Activated CD4-positive, alpha-beta T cell treated with anti-CD3 and anti-CD28 coated beads, Interleukin-2, amount 50 U/mL, for 1 hour (primary cell): Measurements from ENCODE around the gene ADD1.

Experiments
- DNase-seq: peaks from one replicate; pipeline ENCODE4 v3.0.0-alpha.2; 2020

The ADD1 gene

DNA sequence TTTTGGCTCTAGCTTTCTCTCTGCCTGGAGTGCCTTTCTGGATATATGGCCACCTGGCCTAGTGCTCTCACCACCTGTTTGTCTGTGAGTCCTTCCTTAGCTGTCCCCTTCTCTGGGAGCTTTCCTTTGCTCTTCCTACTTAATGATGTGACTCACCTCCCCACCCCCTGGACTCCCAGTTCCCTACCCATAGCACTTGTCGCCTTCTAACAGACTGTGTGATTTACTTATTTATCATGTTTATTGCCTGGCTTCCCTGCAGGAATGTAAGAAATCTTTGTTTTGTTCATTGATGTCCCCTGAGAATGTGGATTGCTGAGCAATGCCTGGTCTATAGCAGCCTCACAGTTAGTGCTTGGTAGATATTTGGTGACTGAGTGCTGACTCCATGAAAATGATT, 18.9 kb downstream of the ADD1 start:
- no peak for DNase-seq

DNA sequence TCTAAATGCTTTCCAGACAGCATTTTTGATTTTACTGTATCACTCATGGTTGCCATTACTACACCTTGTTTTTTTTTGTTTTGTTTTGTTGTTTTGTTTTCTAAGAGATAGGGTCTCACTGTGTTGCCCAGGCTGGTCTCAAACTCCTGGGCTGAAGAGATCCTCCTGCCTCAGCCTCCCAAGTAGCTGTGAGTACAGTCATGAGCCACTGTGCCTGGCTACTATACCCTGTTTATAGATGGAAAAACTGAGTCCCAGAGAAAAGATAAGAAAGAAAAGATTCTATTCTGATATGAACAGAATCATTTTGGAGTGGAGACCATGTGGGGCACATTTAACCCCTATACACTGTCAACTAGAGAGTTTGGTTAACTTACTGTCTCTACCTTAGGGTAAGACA, 20.0 kb downstream of the ADD1 start:
- DNase-seq, result no peak

DNA sequence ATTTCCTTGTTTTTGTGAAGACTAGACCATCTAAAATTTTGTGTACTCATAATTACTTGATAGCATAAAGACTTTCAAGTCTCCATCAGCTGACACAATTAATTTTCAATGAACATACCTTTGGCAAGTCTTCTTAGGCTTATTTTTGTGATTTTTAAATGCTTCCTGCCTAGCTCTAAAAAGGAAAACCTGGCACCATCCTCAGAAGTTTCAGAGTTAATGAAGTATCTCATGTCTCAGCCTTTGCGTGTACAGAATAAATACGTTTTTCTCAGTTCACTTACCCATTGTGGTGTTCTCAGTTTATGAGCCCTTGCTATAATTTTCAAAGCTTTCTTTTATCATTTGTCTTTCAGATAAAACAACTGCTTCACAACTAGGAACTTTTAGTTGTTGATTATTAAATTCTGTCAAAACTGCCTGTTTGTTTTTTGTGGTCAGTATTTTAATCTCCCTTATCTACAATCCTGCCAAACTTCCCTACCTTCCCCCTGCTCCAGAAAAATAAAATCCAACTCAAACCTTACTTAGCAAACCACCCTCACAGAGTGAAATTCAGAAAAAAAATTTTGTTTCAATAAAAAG, 21.6 kb downstream of the ADD1 start:
- no peak for DNase-seq

DNA sequence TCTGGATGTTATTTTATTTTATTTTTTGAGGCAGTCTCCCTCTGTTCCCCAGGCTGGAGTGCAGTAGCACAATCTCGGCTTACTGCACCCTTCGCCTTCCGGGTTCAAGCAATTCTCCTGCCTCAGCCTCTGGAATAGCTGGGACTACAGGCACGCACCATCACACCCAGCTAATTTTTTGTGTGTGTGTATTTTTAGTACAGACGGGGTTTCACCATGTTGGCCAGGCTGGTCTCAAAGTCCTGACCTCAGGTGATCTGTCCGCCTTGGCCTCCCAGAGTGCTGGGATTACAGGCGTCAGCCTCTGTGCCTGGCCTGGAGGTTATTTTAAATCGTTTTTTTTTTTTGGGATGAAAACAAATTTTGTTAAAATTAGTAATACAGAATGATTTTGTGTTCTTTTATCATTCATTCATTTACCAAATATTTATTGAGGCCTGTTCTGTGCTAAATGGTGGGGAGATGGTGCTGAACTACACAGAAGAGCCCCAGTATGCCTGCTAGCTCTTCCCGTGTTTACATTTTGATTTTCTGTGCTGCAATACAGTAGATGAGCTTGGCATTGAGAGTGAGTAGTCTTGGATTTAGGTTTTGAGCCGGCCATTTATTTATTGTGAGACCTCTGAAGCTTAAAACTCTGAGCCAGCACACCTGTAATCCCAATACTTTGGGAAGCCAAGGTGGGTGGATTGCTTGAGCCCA, 22.7 kb downstream of the ADD1 start:
- no peak for DNase-seq

DNA sequence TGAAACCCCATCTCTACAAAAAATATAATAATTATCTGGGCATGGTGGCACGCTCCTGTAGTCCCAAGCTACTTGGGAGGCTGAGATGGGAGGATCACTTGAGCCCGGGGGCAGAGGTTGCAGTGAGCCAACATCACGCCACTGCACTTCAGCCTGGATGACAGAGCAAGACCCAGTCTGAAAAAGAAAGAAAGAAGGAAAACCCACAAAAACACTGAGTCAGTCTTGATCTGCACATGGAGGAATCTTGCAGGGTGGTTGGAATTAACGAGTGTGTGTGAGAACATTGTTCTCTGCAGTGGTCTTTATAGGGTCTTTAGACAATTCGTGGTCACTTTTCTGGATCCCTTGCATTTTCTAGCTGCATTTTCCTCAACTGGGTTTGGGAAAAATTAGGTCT, 23.2 kb downstream of the ADD1 start:
- no peak for DNase-seq

DNA sequence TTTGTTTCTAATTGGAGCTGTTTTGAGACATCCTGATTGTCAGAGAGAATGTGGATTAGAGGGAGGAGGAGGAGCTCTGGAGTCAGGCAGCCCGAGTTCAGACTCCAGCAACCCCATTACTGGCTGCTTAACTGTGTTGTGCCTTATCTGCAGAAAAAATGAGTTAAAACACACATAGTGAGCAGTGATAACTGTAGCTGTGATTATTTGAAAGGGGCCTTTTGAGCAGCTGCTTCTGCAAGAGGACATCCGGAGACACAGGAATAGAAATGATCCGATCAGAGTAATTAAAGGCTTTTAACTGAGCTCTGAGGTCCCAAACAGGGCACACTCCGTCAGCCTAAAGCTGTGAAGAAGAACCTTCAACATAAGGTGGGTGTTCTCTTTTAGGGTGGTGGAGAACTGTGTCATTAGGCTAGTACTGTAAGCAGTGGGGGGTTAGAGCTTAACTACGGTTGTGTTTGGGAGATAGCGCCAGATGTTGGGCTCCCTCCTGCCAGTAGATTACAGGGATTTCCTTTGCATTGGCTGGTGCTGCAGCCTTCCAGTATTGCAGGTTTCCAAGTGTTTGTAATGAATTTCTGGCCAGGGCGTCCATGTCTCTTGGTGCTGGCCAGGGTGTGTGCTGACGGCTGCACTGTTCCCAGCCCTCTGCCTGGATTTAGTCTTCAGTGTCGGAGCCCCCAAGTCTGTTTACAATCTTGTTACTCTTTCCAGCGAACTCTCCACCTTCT, 24.3 kb downstream of the ADD1 start:
- DNase-seq, result no peak

DNA sequence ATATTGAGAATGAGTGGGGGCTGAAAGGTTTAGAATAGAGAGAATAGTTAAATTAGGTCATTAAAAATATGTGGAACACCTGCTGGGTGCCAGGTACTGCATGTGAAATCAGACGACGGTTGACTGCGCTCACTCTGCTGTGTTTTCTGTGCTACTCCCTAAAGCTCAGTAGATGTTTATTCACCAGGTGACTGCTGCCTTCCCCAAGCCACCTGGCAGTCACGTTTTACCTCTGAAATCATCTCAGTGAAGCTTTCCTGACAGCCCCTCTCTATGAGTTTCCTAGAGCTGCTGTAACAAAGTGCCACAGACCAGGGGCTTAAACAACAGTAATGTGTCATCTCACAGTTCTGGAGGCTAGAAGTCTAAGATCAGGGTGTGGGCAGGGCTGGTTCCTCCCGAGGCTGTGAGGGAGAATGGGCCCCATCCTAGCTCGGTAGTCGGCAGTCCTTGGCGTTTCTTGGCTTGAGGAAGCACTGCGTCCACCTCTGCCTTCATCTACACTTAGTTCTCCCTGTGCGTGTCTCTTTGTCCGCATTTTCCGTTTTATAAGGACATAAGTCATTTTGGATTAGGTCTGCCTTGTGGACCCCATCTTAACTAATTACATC, 25.3 kb downstream of the ADD1 start:
- DNase-seq, result no peak

DNA sequence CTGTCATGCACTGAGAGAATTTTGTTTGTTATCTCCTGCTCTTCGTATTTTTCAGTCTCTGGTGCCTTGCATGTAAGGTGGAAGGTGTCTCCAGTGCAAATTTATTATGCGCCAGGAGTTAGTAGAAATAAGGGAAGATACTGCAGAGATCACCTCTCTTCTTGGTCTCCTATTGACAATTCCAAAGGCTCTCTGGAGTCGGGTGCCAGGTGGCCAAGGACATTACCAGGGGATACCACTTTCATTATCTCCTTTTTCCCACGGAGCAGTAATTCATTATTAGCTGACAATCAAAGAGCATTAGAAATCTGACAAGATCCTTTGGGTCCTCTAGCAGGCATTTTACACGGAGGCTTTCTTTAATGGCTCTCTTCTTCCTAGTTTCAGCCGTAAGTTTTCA, 26.0 kb downstream of the ADD1 start:
- no peak for DNase-seq

DNA sequence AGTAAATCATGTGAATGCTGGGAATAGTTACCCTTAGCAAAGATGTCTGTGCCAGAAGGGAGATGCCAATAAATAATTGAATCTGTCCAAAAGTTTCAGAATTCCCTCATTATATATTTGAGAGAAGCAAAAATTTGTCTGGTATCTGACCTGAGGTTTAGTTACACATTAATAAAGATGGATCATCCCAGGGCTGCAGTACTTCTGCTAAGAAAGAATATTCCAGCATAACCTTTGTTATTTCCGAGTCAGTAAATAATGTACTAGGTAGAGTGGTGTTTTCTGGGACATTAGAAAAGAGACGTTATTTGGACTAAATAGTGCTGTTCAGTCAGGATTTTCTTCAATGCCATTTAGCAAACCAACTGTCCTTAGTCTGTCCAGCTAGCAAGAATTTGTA, 26.4 kb downstream of the ADD1 start:
- DNase-seq, result no peak

DNA sequence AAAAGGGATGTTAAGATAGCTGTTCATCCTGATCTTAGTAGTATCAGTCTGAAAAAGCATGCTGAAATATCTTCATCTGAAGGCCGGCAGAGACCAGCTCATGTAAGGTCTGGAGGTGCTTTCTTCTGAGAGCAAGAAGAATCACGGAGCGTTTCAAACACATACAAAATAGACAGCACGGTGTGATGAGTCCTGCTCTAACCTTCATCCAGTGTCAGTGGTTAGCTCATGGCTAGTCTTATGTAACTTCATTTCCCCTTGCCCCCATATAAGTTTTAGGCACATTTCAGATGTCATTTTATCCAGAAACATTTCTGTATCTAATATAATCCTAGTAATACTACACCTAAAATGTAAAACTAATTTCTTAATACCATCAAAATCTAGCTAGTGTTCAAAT, 27.8 kb downstream of the ADD1 start:
- no peak for DNase-seq

DNA sequence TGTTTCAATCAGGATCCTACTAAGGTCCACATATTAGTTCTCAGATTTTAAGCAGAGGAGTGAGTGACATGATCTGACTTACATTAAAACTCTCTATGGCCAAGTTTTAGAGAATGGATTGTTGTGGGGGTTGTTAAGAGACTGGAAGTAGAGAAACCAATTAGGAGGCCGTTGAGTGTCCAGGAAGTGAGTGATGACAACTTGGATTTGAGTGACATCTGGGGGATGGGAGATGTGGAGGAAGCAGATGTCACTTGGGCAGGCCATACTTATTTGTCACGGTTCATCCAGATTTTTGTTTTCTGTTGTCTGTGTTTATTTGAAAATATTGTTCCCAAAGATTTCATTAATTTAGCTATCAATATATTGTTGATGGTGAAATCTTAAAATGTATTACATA, 28.3 kb downstream of the ADD1 start:
- no peak for DNase-seq

DNA sequence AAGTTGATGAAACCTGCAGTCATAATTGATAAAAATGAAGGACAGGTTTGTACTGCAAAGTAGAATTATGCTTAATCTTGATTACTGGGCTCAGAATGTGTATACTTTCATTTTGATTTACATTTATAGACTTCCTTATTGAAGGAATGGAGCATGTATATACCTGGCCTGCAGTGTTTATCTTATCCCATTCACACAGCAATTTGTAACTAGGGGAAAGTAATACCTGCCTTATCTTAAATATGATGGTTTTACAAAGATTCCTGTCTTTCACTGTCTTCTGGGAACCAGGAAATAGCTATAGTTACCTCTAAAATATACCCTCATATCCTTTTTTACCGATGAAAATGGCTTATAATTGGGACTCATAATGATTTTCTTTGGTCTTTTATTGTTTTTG, 29.7 kb downstream of the ADD1 start:
- no peak for DNase-seq

DNA sequence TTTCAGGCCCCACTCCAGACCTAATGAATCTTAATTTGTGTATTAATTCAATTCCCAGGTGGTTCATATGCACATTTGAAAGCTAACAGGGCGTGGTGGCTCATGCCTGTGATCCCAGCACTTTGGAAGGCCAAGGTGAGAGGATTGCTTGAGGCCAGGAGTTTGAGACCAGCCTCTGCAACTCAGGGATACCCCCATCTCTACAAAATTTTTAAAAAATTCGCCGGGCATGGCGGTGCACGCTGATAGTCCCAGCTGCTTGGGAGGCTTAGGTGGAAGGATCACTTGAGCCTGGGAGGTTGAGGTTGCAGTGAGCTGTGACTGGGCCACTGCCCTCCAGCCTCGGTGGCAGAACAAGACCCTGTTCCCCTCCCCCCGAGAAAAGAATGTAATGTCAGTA, 31.2 kb downstream of the ADD1 start:
- DNase-seq, result no peak

DNA sequence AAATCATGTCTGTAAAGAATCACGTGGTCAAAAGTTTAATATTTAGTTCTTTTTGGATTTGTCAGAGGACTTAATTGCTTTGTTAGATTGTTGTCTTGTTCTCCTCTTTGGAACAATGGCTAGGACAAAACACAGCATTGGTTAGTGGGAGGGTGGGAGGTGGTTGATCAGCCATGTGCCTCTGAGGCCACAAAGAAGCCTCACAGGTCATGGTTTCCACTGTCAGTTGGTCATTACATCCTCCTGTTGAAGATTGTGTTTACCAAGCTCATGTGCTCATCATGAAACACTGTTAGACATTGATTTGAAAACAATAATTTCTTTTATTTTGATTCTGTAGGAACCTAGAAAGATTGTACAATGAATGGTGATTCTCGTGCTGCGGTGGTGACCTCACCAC, 31.9 kb downstream of the ADD1 start:
- no peak for DNase-seq

DNA sequence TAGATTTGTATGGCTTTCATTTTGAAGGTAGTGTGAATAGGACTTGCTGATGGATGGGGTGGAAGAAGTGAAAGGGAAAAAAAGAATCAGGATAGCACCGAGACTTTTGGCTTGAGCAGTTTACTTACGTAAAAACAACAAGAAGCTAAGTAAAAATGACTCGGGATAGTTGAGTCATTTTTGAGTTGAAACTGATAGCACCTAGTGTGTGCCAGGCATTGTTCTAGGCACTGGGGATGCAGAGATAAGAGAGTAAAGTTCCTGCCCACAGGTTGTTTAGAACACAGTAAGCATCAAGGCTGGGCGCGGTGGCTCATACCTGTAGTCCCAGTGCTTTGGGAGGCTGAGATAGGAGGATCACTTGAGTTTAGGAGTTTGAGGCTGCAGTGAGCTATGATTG, 34.7 kb downstream of the ADD1 start:
- DNase-seq, result no peak

DNA sequence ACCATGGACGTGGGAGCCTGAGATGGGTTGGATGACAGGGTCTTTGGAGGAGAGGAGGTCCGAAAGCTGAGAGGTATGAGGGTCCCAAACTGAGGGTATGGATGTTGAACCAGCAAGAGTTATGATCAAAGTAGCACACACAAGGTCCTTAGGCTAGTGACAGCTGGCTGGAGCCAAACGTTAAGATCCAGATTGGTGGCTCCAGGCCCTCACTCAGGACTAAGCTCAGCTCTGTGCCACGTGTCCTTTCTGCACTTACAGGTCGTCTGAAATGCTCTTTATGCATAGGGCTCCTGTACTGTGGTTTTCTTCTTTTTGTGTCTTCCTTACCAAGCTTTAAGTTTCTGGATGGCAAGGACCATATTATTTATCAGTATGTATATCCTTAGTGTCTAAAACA, 35.4 kb downstream of the ADD1 start:
- DNase-seq, result no peak

DNA sequence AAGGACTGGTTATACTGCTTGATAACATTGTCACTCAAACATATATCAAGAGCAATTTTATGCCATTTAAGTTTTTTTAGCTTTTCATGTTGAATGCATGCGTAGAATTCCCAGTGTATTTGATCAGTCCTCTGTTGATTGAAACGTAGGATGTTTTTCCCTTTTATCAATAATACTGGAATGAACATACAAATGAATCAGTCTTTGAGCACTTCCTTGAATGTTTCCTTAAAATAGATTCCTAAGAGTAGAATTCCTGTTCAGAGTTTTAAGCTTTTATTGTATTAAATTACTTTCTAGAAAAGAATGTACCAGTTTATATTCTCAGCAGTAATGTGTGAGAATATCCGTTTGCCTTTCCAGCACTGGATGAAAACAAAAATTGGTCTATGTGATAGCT, 37.8 kb downstream of the ADD1 start:
- DNase-seq, result no peak

DNA sequence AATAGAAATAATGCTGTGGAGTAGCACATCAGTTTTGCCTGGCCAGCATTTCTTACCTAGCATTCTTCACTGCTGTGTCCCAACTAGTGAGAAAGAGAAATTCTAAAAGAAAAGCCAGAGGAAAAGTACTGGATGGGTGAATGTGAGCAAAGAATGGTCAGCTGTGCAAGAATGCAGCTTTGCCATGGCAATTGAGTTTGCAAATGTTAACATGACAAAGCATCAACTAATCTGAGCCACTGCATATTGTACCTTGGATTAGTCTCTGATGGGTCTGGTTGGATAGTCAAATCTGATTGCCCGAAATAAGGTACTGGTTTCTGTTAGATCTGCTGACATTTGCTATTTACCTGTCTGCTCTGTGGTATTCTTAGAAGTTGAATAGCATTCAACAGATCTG, 38.7 kb downstream of the ADD1 start:
- DNase-seq, result no peak

DNA sequence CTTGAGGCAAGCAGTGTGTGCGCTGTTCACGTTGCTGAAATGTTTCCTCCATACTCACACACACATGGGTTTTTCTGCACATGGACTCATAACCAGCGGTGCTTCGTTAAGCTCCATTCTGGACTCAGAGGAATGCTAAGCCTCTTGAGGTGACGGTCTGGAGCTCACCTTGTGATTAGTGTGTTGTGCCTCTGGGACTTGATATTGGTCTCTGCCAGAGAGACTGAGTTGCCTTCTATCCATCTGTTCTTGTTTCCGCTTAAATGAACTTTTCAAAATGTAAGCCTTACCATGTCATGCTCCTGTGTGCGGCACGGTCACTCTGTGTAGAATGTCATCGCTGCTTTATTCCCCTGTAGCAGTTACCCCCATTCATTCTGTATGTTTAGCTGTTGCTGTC, 42.5 kb downstream of the ADD1 start:
- DNase-seq, result no peak

DNA sequence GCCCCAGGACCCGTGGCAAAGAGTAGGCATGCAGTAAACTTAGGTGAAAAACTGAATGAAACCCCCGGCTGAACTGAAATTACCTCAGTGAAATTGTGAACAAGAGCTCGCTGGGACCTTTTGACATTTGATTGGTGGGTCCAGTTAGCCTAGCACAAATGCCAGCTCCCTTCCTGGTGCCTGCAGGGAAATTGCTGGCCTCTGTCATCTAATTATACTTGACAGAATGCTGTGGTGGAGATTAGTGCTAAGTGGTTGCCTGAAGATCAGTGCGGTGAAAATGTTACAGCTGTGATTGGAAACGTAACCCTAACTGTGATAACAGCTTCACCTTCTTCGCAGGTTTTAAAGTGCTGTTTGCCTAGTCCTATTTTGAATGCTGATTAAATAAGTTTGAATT, 43.0 kb downstream of the ADD1 start:
- DNase-seq, result no peak

DNA sequence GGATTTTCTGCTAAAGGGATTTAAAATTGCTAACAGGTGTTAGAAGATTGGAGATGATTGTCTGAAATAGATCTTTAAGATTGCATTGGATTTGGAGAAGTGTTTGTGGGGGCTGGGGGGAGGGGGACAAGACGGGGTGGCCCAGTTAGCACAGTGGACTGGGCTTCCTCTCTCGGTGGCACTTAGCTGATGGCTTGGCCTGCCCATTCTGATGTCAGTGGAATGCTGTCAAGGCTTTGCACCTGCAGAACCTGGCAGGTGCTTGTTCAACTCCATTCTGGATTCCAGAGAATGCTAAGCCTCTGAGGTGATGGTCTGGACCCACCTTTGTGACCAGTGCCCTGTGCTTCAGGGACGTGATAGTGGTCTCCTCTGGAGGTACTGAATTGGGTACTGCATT, 43.7 kb downstream of the ADD1 start:
- DNase-seq, result no peak

DNA sequence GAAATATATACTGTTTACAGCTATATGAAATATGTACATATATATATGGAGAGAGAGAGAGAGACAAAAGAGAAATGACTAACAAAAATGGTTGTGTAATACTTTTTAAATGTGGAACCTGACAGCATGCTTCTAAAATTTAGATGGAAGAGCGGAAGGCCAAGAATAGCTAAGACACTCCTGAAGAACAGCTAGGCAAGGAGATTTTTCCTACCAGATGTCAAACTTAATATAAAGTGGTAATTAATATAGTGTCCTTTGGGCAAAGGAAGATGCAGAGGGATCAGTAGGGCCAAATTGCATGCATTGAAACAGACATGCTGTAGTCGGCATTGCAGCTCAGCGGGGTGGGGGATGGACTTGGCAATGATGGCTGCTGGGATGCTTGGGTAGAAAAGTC, 45.2 kb downstream of the ADD1 start:
- no peak for DNase-seq

DNA sequence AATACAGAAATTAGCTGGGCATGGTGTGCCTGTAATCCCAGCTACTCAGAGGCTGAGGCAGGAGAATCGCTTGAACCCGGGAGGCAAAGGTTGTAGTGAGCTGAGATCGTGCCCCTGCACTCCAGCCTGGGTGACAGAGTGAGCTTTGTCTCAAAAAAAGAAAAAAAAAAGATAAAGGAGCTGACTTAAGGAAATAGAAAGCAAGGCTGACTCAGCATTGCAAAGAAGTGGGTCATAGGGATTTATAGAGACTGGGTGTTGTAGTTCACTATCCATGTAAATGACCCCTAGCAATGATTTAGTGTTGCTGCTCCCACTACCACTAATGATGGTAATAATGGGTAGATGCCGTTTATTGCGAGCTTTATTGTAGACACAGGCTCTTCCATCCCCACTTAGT, 47.6 kb downstream of the ADD1 start:
- no peak for DNase-seq

DNA sequence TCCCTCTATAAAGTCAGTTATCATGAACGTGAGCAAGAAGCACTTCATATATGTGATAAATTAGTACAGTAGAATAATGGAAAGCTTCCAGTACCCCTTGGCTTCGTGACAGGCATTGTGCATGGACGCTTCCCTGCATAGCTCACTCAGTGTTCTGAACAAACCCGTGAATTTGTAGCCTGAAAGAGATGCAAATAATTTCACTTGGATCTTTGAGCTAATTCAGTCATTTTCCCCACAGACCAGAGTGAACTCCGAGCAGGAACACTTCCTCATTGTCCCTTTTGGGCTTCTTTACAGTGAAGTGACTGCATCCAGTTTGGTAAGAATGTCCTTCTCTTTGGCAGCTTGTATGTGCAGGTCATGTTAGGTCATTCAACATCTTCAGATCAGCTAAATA, 50.1 kb downstream of the ADD1 start:
- no peak for DNase-seq
